Ishikawa (cell line): Measurements from ENCODE around the gene OPN1SW.

Experiments used
- CEBPB ChIP-seq: IDR thresholded peaks from 2 replicates; pipeline ENCODE4 v1.6.1; 2012
- CREB1 ChIP-seq: IDR thresholded peaks from 2 replicates; pipeline ENCODE4 v1.6.1; 2012; ENCODE audit warnings: low read depth
- EGR1 ChIP-seq: IDR thresholded peaks from 2 replicates; pipeline ENCODE4 v1.6.1; 2012
- EP300 ChIP-seq: IDR thresholded peaks from 2 replicates; pipeline ENCODE4 v1.6.1; 2012; ENCODE audit warnings: borderline replicate concordance
- FOXM1 ChIP-seq: IDR thresholded peaks from 2 replicates; pipeline ENCODE4 v1.6.1; 2012; ENCODE audit warnings: low read depth, borderline replicate concordance
- MAX ChIP-seq: IDR thresholded peaks from 2 replicates; pipeline ENCODE4 v1.6.1; 2012
- NFIC ChIP-seq: IDR thresholded peaks from 2 replicates; pipeline ENCODE4 v1.6.1; 2012
- RAD21 ChIP-seq: IDR thresholded peaks from 2 replicates; pipeline ENCODE4 v1.6.1; 2012; ENCODE audit warnings: low read depth
- REST ChIP-seq: IDR thresholded peaks from 2 replicates; pipeline ENCODE4 v1.6.1; 2012; ENCODE audit warnings: low read depth, mild to moderate bottlenecking
- TAF1 ChIP-seq: IDR thresholded peaks from 2 replicates; pipeline ENCODE4 v1.6.1; 2012; ENCODE audit warnings: low read depth, mild to moderate bottlenecking
- TCF12 ChIP-seq: IDR thresholded peaks from 2 replicates; pipeline ENCODE4 v1.6.1; 2012; ENCODE audit warnings: low read depth
- TEAD4 ChIP-seq: IDR thresholded peaks from 2 replicates; pipeline ENCODE4 v1.6.1; 2012
- USF1 ChIP-seq: IDR thresholded peaks from 2 replicates; pipeline ENCODE4 v1.6.1; 2012
- YY1 ChIP-seq: IDR thresholded peaks from 2 replicates; pipeline ENCODE4 v1.6.1; 2012; ENCODE audit warnings: low read depth
- ZBTB7A ChIP-seq: IDR thresholded peaks from 2 replicates; pipeline ENCODE4 v1.6.1; 2012; ENCODE audit warnings: low read depth

Gene OPN1SW

GRCh38 chr7:128795129-128795528 is 19.5 kb upstream of the OPN1SW start:
- TF ChIP-seq MAX: no peak
- TF ChIP-seq TCF12: no peak
- no peak for TF ChIP-seq FOXM1
- TF ChIP-seq CEBPB: no peak
- TF ChIP-seq ZBTB7A: no peak
- TF ChIP-seq YY1: no peak
- no peak for TF ChIP-seq TEAD4
- TF ChIP-seq EP300: no peak

- no peak for TF ChIP-seq CREB1
- no peak for TF ChIP-seq RAD21
- TF ChIP-seq TAF1: no peak
- TF ChIP-seq CEBPB: no peak
- no peak for TF ChIP-seq REST
- TF ChIP-seq TCF12: no peak
- TF ChIP-seq ZBTB7A: no peak
- no peak for TF ChIP-seq FOXM1
- no peak for TF ChIP-seq EP300
- no peak for TF ChIP-seq NFIC
- TF ChIP-seq YY1: no peak
- no peak for TF ChIP-seq MAX
- TF ChIP-seq USF1: no peak
- no peak for TF ChIP-seq EGR1
These were observed 18.8 kb upstream of the OPN1SW start for GRCh38 chr7:128794436-128794835.

- TF ChIP-seq EP300: no peak
- TF ChIP-seq RAD21: peak; percentile 55
These were observed 18.4 kb upstream of the OPN1SW start for GRCh38 chr7:128794020-128794419.

GRCh38 chr7:128793181-128793547 is 17.6 kb upstream of the OPN1SW start:
- no peak for TF ChIP-seq YY1
- no peak for TF ChIP-seq NFIC
- no peak for TF ChIP-seq EGR1

GRCh38 chr7:128792471-128793180 is 17.0 kb upstream of the OPN1SW start:
- TF ChIP-seq EGR1: no peak
- no peak for TF ChIP-seq REST
- TF ChIP-seq YY1: no peak
- no peak for TF ChIP-seq FOXM1
- TF ChIP-seq TCF12: no peak
- TF ChIP-seq CREB1: no peak
- TF ChIP-seq MAX: no peak
- TF ChIP-seq EP300: no peak
- TF ChIP-seq CEBPB: no peak

GRCh38 chr7:128791972-128792327 is 16.4 kb upstream of the OPN1SW start:
- TF ChIP-seq CREB1 (no peak), FOXM1 (no peak), USF1 (no peak), EGR1 (no peak), TAF1 (no peak), NFIC (no peak), TEAD4 (no peak)
